GM23338 (cell line): ENCODE measurements around the gene BOK.

ENCODE experiments used
- CTCF ChIP-seq, 2 experiments: fragments of 200-600 bp in 1 of 2; sonication (generic) in 1 of 2; conservative IDR thresholded peaks; 2 replicates each; pipeline versions ENCODE4 v1.5.1 to v1.6.1; 2016 to 2017; ENCODE audit warnings: antibody characterized with exemption in 2 of 2, low read depth in 2 of 2, mild to moderate bottlenecking in 2 of 2, moderate library complexity in 1 of 2
- POLR2AphosphoS5 ChIP-seq: IDR thresholded peaks from 2 replicates; pipeline ENCODE4 v1.6.1; 2016; ENCODE audit warnings: antibody characterized with exemption, low read depth

GRCh38 chr2:241618829-241619228, 60.3 kb downstream of the BOK start:
- TF ChIP-seq CTCF (conservative IDR thresholded peaks at IDR 0.05; ENCODE audit: low read depth in 2 of 2) (no peak), POLR2AphosphoS5 (no peak)
